HG03457 (cell line): ENCODE data around the gene ANTXR1.

ENCODE experiments used
- ATAC-seq: cut with Tn5 transposase; IDR thresholded peaks from one replicate; pipeline ENCODE4 v1.9.1; 2021; ENCODE audit warnings: moderate number of reproducible peaks; ENCODE audit not compliant: unreplicated experiment

The ANTXR1 gene

DNA sequence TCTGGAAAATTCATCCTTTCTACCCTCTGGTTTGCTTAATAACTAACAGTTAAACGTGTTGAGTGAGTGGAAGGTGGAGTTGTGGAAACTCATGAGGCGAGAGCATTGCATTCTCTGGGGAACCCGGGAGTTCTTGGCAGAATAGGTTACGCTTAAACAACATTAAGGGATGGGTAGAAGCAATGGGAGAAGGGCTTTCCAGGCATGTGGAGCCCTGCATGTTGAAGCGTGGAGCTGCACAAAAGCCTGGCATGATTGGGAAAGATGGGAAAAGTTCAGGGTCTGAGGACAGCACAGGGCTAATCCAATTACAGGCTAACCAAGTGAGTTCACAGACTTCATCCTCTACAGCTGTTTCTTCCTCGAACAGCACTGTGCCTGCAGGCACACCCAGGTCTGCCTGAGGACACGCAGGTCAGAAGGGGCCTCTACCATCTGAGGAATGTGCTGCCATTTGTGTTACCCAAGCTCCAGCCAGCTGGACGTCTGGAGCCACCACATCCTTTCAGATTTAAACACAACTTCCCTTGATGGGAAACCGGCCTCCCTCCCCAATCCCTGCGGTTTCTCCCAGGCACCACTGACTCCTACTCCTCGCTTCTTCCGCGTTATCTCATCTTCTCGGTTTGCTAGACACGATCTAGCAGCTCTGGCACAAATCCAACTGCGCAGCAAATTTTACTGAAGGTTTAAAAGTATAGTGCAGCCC, 164.2 kb downstream of the ANTXR1 start:
- ATAC-seq: no peak

DNA sequence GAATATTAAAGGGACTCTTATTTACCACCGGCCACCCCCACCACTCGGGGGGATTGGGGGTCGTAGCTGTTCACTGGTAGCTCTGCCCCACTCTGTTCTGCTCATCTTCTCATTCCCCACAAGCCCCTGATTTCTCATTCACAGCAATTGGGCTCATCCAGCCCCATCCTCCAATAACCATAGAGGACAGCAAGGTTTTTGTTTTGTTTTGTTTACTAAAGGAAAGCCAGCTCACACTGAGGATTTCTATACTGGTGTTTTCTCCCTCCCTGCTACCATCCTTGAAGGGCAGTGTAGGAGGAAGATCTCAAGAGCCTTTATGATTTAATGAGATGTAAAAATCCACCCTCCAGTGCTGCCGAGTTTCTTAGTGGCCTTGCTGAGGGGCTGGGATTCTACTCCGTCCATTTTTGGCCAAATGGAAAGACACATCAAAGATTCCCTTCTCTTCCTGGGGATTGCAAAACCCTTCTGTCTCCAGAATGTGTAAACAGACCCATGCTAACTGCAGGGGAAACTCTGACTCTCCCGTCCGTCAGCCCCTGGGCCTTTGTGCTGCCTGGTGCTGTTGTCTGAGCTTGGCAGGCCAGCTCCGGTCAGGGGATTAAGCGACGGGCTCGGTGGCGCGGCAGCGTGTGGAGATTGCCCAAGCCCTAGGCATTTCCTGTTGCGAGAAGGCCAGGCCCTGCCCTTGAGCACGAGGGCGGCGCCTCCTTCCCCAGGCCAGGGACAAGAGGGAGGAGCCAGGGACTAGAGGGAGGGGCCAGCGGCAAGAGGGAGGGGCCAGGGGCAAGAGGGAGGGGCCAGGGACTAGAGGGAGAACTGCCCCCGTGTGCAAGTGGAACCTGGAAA, 165.0 kb downstream of the ANTXR1 start:
- no peak for ATAC-seq

DNA sequence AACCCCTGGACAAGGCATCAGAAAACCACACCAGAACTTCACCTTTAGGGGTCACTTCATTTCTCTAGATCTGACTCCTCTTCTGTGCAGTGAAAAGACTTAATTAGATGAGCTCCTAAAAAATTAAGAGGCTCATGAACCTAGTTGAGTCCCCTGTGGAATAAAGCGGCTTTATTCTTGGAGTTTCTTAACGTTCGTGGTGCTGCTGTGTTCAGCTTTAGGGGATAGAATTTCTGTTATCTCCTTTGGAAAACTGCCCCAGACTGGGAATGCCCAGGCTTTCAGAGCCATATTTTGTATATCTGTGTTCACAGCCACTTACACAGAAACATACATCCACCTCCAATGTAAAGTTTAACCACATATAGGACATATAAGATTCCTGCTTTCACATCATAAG, 165.8 kb downstream of the ANTXR1 start:
- ATAC-seq: no peak

DNA sequence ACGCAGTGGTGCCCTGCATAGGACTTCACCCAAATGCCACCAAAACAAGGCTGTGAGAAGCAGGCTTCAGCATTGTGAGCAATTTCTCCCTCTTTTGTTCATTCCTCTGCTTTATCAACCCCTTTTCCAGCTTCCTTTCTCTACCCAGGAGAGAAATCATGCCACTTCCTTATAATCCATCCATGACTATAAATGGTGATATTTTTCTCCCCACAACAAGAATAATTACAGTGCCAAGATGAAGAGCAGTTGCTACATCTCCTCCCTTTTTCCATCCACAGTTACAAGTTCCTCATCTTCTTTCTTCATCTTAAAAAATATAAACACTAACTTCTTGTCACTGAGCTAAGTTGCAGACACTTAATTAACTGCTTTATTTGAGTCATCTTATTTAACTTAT, 167.2 kb downstream of the ANTXR1 start:
- ATAC-seq: no peak

DNA sequence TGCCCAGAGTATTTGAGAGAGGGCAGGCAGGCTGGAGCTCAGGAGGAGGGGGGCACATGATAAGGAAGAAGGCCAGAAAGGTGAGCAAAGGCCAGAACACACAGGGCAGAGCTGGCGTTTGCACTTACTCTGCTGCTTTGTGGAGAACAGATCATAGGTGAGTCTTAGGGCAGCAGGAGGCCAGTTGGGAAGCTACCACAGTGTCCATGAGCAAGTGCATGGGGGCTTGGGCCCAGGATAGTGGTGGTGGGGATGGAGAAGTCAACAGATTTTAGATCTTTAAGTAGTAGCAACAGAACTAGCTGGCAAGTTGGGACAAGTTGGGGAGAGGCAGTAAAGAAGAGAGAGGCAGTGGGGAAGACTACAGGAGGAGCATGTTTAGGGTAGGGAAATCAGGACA, 168.0 kb downstream of the ANTXR1 start:
- ATAC-seq: no peak

DNA sequence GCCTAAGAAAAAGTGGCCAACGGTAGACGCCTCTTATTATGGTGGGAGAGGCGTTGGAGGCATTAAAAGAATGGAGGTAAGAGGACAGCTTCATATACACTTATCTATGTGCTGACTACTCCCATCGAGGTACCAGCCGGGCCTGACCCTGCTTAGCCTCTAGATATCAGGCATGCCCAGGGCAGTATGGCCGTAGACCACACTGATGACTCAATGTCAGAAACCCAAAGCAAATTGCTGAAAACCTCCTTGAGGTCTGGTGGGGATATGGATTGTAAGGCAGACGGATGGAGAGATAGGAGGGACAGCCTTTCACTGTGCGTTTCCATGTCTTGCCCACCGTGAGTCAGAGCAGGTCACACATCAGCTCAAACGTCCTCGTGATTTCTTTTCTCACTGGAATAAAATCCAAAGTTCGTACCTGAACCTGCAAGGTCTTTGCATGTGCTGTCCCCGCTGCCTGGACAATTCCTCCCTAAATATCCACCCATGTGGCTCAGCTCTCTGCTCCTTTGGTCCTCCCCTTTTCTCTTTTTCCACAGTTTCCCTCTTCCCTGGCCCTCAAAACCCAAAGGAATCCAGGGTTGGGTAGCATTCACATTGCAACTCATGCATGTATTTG, 168.9 kb downstream of the ANTXR1 start:
- no peak for ATAC-seq

DNA sequence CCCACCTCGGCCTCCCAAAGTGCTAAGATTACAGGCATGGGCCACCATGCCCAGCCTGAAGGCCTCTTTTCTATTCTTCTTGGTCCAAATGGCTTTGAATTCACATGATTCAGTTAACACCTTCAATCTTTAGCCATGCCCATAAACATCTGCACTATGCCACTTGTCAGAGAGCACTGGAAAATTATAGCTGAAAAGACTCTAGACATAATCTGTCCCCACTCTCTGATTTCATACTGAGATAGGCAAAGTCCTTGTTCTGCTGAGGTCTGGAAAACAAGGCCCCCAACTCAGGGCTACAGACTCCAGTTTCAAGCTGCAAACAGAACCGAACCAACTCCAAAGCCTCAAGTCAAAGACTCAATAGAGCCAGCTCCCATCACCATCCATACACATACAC, 170.7 kb downstream of the ANTXR1 start:
- ATAC-seq: no peak

DNA sequence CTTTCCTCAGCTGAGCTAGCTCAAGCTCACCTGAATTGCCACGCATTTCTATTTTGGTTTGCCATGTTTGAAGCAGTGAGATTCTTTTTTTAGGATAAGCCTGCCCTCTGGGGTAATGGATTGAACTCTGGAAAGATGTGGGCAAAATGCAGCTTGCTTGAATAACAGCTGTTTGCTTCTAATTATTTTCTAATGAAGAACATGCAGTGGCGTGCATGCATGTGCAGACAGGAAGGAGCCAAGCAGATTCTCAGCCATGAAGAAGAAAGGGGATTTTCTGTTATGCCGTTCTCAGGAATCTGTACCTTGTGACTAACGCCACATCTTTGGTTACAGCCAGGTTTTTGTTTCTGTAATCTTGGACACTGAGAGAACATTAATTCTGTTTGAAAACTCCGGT, 171.2 kb downstream of the ANTXR1 start:
- no peak for ATAC-seq

DNA sequence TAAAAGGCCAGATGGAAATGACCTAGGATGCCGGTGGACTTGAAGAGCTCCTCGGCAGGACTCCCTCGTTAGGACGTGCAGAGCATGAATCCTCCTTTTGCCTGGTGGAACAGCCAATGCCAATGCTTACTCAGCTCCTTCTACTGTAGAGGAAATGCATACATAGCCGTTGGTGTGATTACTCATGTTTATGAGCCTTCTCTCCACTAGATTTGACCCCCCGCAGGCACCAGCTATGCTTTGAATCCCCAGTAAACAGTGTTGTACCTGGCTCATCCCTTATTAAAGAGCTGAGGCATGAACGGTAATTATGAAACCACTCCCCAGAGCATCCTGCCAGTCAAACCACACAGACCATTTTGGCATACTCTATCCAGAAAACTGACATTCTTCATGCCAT, 172.8 kb downstream of the ANTXR1 start:
- ATAC-seq: no peak

DNA sequence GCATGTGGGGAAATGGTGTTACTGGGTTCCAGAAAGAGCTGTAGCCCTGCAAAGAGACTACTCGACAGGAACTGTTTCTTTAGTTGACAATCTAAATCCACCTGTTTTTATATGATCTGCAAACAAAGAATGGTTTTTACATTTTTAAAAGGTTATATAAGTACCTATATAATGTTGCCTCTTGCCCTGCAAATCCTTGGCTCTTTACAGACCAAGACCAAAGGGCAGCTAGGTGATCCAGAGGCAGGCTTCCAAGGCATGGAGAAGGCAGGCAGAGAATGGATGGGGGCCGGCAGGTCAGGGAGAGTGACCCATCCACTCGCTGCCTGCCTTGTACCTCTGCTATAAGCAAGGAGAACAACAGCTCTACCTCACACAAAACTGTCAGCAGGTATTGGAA, 173.6 kb downstream of the ANTXR1 start:
- no peak for ATAC-seq

DNA sequence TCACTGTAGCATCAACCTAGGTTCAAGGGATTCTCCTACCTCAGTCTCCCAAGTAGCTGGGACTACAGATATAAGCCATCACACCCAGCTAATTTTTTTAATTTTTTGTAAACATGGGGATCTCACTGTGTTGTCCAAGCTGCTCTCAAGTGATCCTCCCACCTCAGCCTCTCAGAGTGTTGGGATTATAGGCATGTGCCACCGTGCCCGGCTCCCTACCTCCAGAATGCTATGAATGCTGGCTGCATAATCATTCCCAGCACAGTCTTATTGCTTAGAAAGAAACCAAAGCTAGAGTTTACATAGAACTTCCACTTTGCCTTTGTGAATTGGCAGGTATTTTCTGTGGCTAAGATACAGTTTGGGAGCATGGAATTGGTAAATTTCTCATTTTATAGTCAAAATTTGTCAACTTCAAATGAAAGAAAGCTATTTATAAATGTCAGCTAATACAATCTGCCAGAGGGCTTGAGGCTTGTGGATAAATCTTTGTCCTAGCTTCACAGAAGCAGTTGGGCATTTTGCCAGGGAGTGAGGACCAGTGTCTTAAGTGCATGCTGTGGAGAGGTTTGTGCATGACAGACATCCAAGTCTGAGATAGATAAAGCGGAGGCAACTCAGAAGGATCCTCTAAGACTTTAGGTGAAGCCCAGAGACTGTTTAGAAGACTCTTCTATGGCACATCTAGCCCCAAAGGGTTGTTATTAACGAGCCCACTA, 175.4 kb downstream of the ANTXR1 start:
- ATAC-seq: no peak

DNA sequence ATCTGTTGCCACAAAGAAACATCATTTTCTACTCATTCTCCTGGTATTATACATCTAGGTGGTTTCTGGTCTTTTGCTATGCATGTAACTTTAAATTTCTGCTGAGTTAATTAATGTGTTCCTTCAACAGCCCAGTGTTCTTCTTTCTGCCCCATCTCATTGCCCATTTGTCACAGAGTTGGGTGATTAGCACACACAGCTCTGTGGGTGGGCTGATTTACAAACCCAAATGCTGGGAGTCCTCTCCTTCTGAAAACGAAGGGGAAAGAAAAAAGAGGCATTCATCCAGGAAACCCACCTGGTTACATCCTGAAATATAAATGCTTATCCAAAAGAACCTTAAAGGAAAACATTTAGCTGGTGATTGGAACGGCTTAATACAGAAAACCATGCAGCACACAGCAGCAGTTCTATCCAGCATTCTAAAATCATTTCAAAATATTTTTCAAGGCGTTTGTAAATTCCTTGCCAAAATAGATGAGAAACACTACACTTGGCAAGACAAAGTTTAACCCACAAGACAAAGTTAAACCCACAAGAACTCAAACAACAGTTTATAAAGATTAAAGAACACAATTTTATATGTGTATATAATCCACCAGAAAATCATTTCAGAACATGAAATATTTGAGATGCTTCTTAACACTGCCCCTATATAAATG, 177.9 kb downstream of the ANTXR1 start:
- no peak for ATAC-seq

DNA sequence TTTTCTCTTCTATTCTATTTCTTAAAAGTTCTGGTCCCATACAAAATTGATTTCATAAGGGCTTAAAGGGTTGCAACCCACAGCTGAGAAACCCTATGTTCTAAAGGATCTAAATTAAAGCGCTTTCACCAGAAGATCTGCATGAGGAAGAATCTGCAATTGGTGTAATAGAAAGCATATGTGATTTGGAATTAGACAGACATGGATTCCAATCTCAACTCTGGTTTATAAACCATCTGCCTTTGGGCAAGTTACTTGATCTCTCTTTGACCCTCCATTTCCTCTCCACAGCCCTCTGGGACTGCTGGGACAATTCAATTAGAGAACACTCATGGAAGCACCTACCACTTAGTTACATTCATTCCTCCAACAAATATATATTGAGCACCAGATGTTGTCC, 178.7 kb downstream of the ANTXR1 start:
- no peak for ATAC-seq

DNA sequence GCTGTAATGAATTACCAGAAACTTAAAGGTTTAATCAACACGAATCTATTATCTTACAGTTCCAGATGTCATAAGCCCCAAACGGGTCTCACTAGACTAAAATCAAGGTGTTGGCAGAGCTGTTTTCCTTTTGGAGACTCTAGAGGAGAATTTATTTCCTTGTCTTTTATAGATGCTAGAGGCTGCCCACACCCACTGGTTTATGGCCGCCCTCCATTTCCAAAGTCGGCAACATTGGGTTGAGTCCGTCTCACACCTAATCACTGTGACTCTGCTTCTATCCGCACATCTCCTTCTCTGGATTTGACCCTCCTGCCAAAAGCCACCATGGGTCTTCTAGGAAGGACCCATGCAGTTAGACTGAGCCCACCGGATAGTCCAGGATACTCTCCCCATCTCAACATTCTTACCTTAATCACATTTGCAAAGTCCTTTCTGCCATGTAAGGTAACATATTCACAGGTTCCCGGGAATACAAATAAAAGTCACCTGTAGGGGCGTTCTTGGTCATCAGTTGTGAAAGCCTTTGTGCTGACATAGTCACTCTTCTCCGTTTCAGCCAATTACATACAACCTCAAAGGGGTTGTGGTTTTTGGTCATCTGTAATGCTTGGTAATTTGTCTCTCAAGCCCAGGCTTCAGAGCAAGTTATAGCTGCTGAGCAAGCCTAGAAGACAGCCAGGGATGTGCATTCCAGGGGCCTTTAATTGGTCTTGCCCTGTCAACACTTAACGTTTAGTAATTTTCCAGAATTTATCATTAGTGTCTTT, 179.4 kb downstream of the ANTXR1 start:
- ATAC-seq: no peak

DNA sequence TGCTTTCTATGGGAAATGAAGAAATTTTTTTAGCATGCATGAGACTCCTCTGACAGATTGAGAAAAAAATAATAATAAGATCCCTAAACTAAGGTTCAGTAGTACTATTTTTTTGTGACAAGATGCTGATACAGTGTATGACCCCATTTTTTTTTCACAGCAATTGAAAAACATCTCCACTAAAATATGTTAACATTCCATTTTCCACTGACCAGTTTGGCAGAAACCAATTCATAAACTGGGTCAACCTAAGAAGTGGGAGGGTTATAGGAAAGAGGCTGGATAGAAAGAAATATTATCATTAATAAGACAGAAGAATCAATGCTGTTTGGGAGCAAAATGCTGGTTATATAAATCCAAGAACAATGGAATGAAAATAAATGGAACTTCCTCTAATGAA, 182.7 kb downstream of the ANTXR1 start:
- no peak for ATAC-seq

DNA sequence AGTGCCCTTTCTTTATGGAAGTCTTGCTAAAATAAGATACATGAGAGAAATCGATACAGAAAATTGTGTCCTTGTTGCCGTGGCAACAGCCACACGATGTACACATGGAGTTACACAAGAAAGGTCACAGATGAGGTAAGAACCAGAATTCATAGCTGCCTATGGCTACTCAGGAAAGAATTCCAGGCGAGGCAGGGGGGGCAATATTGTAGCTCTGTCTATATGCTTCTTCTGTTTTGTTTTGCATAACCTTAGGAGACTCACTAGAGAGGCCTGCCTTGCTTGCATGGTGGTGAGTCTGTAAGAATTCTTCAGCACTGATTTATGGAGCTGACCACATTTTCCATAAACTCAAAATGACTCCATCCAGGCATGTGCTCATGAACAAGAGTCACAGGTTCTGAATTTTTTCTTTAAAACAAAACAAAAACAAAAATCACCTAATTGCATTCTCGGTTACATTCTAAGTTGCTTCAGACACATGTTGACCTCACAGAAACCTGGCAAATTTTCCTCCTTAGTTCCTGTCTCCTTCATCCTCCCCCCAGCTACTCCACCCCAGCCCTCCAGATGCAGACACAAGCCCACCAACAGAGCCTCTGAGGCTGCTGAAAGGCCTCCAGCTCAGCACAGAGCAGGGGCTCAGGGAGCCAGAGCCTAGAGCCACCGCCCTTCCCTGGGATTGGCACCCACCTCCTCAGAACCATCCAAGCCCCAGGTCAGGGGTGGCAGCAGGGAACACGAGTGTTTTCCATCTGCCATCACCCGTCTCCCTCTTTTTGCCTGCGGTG, 183.5 kb downstream of the ANTXR1 start:
- ATAC-seq: no peak

DNA sequence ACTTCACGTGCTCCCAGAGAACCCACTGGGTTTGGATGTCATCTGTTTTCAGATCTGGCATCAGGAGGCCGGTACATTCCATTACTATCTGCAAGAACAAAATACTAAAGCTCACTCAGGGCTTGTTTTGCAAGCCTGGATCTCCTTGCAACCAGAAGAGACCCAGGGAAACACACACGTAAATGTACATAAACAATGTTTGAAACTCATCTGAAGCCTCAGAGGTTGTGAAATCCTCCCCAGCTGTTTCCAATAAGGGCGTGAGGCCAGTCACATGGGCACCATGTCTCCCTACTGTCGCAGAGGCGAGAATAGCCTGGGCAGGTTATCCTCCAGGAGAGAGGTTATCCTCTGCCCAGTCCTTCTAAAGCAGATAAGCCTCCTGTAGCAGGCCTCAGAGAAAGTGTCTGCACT, 187.1 kb downstream of the ANTXR1 start:
- no peak for ATAC-seq

DNA sequence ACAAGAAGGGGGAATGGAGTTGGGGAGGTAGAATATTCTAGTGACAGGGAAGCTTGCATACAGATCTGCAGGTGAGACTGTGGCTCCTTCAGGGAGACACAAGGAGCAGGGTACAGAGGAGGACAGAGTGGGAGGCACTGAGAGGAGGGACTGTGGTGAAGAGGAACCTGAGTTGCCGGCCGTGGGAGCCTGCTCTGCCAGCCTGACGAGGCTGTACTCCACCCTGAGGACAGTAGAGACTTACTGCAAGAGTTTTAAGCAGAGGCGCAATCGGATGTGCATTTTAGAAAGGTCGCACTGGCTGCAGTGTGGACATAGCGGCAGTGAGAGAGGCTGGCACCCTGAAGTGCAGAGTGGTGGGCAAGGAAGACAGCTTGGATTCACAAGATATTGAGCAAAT, 188.3 kb downstream of the ANTXR1 start:
- ATAC-seq: no peak

DNA sequence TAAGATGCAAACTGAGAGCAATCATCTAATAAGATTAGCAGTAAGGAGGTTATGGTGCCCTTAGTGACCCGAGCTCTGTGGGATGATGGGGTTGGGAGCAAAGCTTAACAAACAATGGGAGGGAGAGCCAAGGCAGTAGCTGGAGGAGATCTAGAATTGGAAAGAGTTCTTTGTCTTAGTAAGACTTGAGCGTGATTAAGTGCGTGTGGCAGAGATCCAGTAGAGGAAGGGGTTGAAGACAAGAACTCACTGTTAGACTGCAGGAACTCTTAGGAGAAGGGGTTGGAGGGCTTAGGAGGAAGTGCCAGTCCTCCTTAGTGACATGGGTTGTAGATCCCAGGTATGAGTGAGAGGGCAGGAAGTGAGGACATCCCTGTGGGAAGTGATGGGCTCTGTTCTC, 189.3 kb downstream of the ANTXR1 start:
- no peak for ATAC-seq
